Cerebellar cortex (tissue), 1 donor: ENCODE data around the gene SLC25A18.
"Not testable (repeated sequence)": the region's sequence is repeated elsewhere in the genome, so short reads cannot be mapped to it uniquely, and the experiment has no call there.

Experiments used
- DNase-seq: peaks from one replicate; pipeline ENCODE4 v3.0.0-alpha.2; 2015; ENCODE audit warnings: low spot score

Gene SLC25A18, protein sequence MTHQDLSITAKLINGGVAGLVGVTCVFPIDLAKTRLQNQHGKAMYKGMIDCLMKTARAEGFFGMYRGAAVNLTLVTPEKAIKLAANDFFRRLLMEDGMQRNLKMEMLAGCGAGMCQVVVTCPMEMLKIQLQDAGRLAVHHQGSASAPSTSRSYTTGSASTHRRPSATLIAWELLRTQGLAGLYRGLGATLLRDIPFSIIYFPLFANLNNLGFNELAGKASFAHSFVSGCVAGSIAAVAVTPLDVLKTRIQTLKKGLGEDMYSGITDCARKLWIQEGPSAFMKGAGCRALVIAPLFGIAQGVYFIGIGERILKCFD

DNA sequence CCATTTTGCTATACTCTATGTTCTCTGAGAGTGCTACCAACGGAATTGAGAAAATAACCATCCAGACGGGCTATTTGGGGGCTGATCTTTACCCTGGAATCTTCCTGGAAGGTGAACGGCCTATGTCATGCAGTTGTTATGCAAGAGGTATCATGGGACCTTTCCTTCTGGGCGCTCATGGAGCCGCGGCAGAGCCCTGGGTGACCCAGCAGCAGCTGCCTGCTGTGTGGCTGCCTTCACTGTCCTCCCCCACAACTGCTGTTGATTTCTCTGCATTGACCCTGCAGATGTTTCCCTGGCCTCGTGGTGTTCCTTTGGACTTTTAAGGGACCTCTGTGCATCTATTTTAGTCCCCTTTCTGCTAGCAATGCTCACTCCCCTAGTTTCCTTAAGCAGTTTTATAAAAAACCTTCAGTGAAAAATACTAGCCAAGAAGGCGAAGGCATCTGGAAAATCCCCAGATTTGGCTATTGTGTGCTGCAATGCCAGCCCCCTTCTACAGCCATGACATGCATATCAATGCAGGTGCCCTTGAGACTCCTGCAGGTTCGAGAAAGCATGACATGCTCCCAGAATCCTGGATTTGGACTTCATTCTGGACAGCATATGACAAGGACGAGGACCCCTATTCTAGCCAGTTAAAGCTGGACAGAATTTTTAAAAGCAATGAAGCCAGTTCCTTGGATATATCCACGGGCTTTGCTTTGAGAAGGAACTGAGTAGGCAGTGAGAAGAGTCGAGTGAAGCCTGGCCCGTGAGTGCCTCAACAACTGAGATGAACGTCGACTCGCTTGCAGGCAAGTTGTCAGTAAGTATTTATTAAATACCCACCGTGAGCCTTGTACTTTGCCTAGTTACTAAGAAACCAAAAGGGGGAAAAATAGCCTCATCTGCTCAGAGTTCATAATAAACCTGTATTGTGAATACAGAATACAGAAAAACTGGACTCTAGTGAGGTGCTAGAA lies at the start of gene SLC25A18:
Gene SLC25A18 (plus strand): TSS at position 593 of the 965 bp plus-strand sequence. CDS start 16,447 bp downstream, outside the sequence.
- DNase-seq, result peak; percentile 26

DNA sequence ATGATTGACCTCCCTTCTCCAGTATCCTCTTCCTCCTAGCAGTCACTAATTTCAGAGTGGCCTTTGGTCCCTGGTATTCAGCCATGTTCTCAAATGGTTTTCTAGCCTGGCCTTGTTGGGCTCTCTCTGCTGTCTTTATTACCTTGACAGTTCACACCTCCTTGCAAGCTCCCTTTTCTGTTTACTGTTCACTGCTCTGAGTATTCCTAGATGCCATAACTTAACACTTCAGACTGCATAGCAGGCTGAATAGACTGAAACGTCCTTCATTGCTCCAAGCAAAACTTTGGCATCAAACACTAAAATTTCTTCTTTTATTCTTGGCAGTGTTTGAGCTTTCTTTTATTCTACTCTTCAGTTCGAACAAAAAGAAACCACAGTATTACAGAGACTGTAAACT lies 49.7 kb upstream of the SLC25A18 start:
- DNase-seq, result no peak

DNA sequence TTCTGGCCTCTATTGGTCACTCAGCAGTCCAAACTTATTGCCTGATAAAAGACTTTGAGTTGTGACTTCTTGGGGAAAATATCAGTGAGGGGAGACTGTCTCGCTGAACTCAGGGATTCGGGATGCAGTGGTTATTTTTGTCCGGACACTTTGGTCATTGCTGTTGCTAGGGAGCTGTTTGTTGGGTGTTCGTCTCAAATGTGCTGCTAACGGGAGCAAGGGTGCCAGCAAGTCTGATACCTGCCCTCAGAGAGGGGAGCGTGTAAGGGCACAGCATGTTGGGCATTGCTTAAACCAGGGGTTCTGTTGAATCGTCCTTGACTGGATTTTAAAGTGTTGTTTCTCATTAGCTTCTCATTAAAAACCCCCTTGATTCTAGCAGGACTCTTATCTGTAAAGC lies 49.2 kb upstream of the SLC25A18 start:
- no peak for DNase-seq

DNA sequence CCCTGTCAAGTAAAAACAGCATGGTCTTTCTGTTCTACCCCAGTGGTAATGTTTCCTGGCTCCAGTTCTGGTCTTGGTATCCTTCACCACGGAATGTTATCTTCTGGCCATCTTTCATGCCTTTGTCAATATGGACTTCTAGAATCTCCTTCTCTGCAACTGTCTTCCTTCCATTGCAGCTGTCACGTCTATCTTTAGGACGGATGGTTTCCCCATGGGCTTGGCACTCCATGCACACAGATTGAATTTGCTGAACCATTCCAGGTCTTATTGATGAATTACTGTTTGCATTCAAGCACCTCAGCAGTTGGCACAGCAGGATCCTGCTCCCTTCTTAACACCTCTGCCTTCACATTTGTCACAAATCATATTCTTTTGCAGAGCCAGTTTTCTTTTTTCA lies 44.9 kb upstream of the SLC25A18 start:
- DNase-seq, result no peak

DNA sequence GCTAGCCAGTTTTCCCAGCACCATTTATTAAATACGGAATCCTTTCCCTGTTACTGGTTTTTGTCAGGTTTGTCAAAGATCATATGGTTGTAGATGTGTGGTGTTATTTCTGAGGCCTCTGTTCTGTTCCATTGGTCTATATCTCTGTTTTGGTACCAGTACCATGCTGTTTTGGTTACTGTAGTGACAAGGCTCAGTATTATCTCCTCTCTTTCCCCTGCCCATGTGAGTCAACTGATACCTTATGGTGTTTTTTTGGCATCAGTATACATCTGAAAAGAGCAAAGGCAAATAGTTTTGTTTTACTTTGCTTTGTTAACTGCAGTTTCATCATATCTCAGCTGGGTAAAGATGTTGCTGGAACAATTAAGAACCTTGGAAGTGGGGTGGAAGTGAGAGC lies 41.3 kb upstream of the SLC25A18 start:
- not testable (repeated sequence) for DNase-seq

DNA sequence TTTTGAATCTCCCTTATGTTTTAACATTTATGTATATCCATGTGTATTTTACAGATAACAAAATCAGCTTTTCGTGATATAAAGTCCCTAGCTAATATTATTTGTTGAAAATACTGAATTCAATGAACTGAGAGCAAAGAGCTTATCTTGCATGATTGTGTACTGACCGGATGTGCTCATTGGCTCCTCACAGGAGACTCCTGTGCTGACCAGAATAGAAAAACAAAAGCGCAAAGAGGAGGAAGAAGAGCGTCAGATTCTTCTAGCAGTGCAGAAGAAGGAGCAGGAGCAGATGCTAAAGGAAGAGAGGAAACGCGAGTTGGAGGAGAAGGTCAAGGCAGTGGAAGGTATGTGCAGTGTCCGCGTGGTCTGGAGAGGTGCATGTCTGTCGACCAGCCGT lies 39.4 kb upstream of the SLC25A18 start:
- no peak for DNase-seq

DNA sequence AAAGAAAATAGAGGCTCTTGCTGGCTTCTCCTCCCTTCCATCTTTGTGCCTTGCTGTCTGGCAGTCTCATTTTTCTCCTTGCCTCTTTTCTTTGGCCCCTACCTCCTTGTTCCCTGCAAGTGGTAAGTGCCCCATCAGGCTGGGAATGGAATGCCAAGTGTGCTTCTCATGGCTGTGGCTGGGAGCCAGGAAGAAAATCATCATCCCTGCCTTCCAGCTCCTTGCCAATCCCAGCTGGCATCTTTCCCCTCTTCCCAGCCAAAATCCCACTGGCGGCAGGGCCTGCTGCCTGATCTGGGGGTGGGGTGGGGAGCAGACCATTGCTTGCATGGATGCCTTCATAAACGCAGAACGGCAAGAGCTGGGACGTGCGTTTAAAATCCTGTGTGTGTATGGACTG lies 27.0 kb upstream of the SLC25A18 start:
- DNase-seq, result peak; percentile 93

DNA sequence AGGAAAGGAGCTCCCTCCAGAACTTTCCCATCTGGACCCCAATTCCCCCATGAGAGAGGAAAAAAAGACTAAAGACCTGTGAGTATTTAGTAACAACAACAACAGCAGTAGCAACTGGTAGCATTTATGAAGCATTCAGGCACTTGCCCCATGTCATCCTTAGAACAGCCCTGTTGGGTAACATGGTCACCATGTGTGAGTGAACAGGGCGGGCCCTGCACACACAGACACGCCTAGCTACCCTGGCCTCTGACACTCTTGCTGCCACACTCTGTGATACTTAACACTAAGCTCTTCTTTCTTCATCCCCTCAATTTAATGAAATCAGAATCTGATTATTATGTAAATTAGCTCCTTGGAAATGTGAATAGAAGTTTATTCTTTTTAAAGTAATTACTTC lies 26.1 kb upstream of the SLC25A18 start:
- no peak for DNase-seq

DNA sequence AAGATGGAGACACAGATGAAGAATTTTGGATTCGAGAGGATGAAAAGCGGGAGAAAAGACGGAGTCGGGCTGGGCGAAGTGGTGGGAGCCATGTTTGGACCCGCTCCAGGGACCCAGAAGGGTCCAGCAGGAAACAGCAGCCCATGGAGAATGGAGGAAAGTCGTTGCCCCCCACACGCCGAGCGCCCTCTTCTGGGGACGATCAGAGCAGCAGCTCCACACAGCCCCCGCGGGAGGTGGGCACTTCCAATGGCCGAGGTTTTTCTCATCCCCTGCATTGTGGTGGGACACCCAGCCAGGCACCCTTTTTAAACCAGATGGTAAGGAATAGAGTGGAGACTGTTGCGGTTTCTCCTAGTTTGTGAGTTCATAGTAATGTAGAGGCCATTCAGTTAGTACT lies 22.8 kb upstream of the SLC25A18 start:
- no peak for DNase-seq

DNA sequence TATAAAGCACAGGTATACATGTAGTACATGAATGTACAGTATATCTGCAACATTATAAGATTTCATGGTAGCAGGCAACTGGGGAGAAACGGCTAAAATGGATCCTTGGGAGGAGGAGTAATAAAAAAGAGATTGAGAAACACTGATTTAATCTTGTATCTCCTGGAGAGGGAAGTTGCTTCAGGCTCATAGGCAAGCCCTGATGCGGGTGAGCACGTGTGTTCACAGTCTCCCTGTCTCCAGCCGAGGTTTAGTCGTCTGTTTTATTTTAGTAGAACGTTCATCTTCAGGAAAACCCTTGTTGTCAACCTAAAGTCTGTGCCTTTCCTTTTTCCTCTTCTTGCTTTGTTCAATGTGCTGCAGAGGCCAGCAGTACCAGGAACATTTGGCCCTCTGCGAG lies 21.8 kb upstream of the SLC25A18 start:
- no peak for DNase-seq

DNA sequence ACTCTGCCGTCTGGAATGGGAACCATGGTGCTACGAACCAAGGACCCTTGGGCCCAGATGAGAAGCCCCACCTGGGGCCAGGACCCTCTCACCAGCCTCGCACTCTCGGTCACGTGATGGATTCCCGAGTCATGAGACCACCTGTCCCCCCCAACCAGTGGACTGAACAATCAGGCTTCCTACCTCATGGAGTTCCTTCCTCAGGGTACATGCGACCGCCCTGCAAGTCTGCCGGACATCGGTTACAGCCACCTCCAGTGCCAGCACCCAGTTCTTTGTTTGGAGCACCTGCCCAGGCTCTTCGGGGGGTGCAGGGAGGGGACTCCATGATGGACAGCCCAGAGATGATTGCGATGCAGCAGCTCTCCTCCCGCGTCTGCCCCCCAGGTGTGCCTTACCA lies 20.8 kb upstream of the SLC25A18 start:
- DNase-seq, result no peak

DNA sequence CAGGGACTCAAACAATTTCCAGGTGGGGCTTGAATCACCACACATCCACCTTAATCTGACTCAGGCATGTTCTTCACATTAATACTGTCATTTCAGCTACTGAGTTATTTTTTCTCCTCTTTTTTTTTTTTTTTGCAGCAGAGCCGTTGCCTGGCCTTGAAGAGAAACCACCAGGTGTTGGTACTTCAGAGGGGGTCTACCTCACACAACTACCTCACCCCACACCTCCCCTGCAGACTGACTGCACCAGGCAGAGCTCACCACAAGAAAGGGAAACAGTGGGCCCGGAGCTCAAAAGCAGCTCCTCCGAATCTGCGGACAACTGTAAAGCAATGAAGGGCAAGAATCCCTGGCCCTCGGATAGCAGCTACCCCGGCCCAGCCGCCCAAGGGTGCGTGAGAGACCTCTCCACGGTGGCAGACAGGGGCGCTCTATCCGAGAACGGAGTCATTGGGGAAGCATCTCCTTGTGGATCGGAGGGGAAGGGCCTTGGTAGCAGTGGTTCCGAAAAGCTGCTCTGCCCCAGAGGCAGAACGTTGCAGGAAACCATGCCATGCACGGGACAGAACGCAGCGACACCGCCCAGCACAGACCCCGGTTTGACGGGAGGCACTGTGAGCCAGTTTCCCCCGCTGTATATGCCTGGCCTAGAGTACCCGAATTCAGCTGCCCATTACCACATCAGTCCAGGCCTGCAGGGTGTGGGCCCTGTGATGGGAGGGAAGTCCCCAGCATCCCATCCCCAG lies 15.1 kb upstream of the SLC25A18 start:
- DNase-seq, result no peak

DNA sequence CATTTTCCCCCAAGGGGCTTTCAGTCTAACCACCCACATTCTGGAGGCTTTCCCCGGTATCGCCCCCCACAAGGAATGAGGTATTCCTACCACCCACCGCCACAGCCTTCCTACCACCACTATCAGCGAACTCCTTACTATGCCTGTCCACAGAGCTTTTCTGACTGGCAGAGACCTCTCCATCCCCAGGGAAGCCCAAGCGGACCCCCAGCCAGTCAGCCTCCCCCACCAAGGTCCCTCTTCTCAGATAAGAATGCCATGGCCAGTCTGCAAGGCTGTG lies 14.6 kb upstream of the SLC25A18 start:
- DNase-seq, result no peak

DNA sequence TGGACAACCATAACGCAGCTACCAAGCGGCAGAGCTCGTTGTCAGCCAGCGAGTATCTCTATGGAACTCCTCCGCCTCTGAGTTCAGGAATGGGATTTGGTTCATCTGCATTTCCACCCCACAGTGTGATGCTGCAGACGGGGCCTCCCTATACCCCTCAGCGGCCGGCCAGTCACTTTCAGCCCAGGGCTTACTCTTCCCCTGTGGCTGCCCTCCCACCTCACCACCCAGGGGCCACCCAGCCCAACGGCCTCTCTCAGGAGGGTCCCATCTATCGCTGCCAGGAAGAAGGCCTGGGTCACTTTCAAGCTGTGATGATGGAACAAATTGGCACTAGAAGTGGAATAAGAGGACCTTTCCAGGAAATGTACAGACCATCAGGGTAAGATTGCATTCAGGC lies 14.1 kb upstream of the SLC25A18 start:
- no peak for DNase-seq

DNA sequence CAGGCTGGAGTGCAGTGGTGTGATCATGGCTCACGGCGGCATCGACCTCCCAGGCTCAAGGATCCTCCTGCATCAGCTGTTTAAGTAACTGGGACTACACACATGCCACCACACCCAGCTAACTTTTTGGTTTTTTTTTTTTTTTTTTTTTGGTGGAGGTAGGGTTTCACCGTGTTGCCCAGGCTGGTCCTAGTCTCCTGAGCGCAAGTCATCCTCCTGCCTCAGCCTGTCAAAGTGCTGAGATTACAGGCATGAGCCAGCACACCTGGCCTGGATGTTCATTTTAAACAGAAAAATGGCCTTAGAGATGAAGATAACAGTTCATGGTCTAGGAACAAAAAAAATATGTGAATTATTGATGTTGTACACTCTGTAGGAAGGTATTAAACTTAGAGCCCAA lies 13.6 kb upstream of the SLC25A18 start:
- no peak for DNase-seq

DNA sequence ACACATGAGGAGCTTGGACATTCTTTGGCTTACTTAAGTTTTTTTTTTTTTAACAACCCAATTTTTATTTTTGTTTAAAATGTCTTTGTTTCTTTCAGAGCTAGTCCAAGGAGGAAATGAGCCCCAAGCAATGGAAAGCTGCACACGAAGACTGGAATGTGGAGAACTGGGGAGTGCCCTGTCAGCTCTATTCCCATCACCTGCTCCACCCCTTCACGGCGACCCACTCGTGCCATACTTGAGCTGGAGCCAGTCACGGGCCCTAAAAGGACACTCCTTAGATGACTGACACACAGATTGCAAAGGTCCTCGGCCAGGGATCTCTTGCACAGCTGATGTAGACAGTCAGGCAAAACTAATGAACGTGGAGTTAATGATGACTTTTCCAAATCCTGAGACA lies 10.6 kb upstream of the SLC25A18 start:
- DNase-seq, result no peak

DNA sequence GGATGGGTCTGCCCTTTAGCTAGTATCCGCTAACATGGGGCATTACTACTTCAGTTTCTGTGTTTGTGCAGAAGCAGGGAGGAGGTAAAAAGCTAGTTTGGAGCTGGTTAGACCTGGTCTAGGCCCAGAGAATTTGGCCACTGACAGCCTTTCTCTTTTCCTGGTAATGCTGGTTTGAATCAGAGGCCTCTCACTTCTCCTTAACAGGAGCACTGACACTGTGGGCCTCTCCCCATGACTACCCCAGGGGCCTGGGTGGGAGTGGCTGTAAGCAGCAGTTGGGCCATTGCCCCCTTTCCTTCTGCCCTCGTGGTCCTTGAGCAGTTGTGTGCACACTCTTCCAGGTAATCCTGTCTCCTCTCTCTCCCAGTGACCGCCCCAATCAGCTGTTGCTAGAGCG lies 8.5 kb upstream of the SLC25A18 start:
- DNase-seq, result no peak

DNA sequence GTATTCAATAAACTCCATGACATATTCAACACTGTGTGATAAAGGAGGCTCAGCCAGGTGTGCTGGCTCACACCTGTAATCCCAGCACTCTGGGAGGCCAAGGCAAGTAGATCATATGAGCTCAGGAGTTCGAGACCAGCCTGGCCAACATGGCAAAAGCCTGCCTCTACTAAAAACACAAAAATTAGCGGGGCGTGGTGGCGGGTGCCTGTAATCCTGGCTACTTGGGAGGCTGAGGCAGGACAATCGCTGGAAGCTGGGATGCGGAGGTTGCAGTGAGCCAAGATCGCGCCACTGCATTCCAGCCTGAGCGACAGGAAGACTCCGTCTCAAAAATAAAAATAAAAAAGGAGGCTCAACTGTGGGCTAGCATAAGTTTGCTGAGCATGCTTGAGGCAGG lies 4.1 kb upstream of the SLC25A18 start:
- DNase-seq, result no peak

DNA sequence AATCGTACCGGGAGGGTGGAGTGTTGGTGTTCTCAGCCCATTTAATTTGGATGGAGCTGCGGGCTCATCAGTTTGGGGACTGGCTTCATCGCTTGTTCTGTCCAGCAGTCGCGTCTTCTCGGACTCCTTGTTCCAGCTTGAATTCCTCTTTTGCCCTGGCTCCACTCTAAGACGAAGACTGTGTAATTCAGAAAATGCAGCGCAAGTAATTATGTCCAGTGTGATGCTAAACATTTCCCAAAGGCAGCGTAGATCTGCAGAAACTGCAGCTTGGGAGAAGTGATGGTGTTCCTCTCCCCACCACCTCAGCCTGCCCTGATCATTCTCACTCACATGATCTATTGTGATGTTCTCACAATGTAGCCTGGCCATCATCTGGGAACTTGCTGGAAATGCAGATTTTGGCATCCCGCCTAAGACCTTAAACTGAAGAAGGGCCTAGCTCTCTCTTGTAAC lies 666 bp downstream of the SLC25A18 start:
- peak; percentile 46 for DNase-seq

DNA sequence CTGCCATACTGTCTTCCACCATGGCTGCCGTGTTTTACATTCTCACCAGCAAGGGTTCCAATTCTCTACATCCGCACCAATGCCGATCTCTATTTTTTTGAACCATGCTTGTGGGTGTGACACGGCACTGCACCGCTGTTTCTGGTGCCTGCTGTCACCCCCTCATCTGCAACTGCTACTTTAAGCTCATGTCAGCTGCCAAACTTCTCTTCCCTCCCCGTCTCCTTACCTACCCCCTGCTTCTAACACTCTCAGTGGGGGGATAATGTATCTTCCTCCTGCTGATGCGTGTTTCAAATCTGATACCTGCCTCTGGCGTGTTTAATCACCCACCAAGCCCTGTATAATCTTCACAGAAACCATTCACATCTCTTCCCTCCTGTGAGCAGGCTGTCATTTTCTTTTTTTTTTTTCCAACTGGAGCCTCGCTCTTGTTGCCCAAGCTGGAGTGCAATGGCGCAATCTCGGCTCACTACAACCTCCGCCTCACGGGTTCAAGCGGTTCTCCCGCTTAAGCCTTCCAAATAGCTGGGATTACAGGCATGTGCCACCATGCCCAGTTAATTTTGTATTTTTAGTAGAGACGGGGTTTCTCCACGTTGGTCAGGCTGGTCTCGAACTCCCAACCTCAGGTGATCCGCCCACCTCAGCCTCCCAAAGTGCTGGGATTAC lies 2.9 kb downstream of the SLC25A18 start:
- DNase-seq, result not testable (repeated sequence)

DNA sequence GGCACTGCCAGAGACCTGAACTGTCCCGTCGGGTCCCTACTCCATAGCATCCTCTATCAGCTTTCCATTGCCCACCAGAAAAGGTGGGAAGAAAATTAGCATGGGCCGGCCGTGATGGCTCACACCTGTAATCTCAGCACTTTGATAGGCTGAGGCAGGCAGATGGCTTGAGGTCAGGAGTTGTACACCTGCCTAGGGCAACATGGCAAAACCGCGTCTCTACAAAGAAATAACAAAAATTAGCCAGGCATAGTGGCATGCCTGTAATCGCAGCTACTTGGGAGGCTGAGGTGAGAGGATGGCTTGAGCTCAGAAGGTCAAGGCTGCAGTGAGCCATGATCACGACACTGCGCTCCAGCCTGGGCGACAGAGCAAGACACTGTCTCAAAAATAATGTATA lies 3.5 kb downstream of the SLC25A18 start:
- DNase-seq, result no peak

DNA sequence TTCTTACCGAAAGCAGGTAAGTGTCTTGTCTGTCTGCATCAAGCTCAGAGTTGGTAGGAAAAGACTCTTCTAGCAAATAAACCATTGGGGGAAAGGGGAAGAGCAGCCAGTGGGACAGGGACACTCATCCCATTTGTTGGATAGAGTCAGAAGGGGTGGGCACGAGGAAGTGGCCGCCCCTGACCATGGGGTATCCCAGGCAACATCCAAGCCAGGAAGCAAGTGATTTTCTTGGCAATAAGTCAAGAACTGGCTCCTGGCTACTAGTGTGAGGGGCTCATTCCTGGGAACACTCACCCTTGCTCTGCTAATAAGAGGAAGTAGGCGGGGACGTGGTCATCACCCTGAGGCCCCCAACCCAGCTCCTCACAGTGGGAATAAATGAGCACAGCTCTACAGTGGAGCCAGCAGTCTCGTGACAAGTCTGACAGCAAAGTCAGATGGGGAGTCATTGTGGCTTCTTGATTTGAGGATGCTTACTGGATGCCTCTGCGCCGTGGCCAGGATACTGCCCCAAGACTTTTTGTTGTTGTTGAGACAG lies 6.7 kb downstream of the SLC25A18 start:
- peak; percentile 44 for DNase-seq
